SK-N-SH (cell line): ENCODE data around the gene DPRX. TPM values are rescaled to one million over a fixed set of nuclear protein-coding genes. Genes with fewer than 3 reads are reported as not detected.

Experiments used
- CTCF ChIA-PET: fragments of 300-600, 350-600 bp; formaldehyde crosslinking; extraction: SDS; loops from one replicate; lab custom pipeline; 2021; lab: Yijun Ruan, JAX
- POLR2A ChIA-PET: fragments of 350-600 bp; sonication (Branson Sonifier 250); formaldehyde crosslinking; extraction: SDS; loops from one replicate; lab custom pipeline; 2020; ENCODE audit warnings: antibody characterized with exemption, inconsistent platforms; lab: Yijun Ruan, JAX
- DNase-seq: peaks from one replicate; pipeline ENCODE4 v3.0.0; 2012
- H2AFZ ChIP-seq: fragments of 200-600 bp; sonication (generic); 2 replicates; pipeline ENCODE4 v1.8.1; 2016; ENCODE audit warnings: antibody characterized with exemption, mild to moderate bottlenecking, low read depth
- H3F3A ChIP-seq: fragments of 200-600 bp; sonication (generic); replicated peaks from 2 replicates; pipeline ENCODE3; 2016; ENCODE audit warnings: antibody characterized with exemption, mild to moderate bottlenecking; ENCODE audit not compliant: insufficient read depth
- H3K27ac ChIP-seq, 2 experiments: fragments of 200-500 bp in 1 of 2; fragments of 200-600 bp in 1 of 2; sonication (Bioruptor generic) in 1 of 2; sonication (generic), shearing (Covaris generic) in 1 of 2; 2 replicates each; pipeline versions ENCODE4 v1.5.1 to v1.6.1; 2014 to 2016; ENCODE audit warnings: low read depth in 2 of 2, inconsistent platforms in 1 of 2, low read length in 1 of 2, mild to moderate bottlenecking in 1 of 2, mixed read lengths in 1 of 2
- H3K27me3 ChIP-seq: fragments of 200-600 bp; sonication (generic), shearing (Covaris generic); 2 replicates; pipeline ENCODE4 v1.6.1; 2016; ENCODE audit warnings: mixed run types; ENCODE audit not compliant: insufficient read depth
- H3K36me3 ChIP-seq, 2 experiments: fragments of 200-500 bp in 1 of 2; fragments of 200-600 bp in 1 of 2; sonication (Bioruptor generic) in 1 of 2; sonication (generic) in 1 of 2; replicated peaks in 1 of 2; 2 replicates each; pipeline versions ENCODE3 to v1.5.1; 2014 to 2016; ENCODE audit warnings: low read length in 1 of 2, mild to moderate bottlenecking in 1 of 2; ENCODE audit not compliant: insufficient read depth in 2 of 2, control insufficient read depth in 1 of 2
- H3K4me1 ChIP-seq, 2 experiments: fragments of 200-500 bp in 1 of 2; fragments of 200-600 bp in 1 of 2; sonication (Bioruptor generic) in 1 of 2; sonication (generic), shearing (Covaris generic) in 1 of 2; 2 replicates each; pipeline versions ENCODE4 v1.5.1 to v1.6.1; 2014 to 2016; ENCODE audit warnings: low read depth in 1 of 2, low read length in 1 of 2, mixed run types in 1 of 2; ENCODE audit not compliant: insufficient read depth in 2 of 2, control insufficient read depth in 1 of 2
- H3K4me2 ChIP-seq: fragments of 200-600 bp; sonication (generic), shearing (Covaris generic); 2 replicates; pipeline ENCODE4 v1.6.1; 2017; ENCODE audit warnings: mixed run types
- H3K4me3 ChIP-seq, 2 experiments: fragments of 200-500 bp in 1 of 2; fragments of 200-600 bp in 1 of 2; sonication (Bioruptor generic) in 1 of 2; sonication (generic), shearing (Covaris generic) in 1 of 2; 2 replicates each; pipeline versions ENCODE4 v1.5.1 to v1.8.1; 2014 to 2016; ENCODE audit warnings: low read depth in 2 of 2, inconsistent platforms in 1 of 2, low read length in 1 of 2, mild to moderate bottlenecking in 1 of 2, mixed read lengths in 1 of 2, moderate library complexity in 1 of 2
- H3K79me2 ChIP-seq: fragments of 200-600 bp; sonication (generic); 2 replicates; pipeline ENCODE4 v1.8.1; 2017; ENCODE audit warnings: mild to moderate bottlenecking; ENCODE audit not compliant: insufficient read depth
- H3K9ac ChIP-seq: fragments of 200-600 bp; sonication (generic); 2 replicates; pipeline ENCODE4 v1.6.1; 2017; ENCODE audit warnings: mixed run types
- H3K9me2 ChIP-seq: fragments of 200-600 bp; sonication (generic); 2 replicates; pipeline ENCODE4 v1.6.1; 2017; ENCODE audit warnings: mixed run types
- H3K9me3 ChIP-seq: fragments of 200-600 bp; sonication (generic); 2 replicates; pipeline ENCODE4 v1.6.1; 2017; ENCODE audit warnings: mixed run types, mild to moderate bottlenecking, moderate library complexity
- H4K20me1 ChIP-seq: fragments of 200-600 bp; sonication (generic); 2 replicates; pipeline ENCODE4 v1.6.1; 2017; ENCODE audit warnings: mild to moderate bottlenecking, mixed run types; ENCODE audit not compliant: insufficient read depth
- EP300 ChIP-seq, 2 experiments: IDR thresholded peaks; 2 replicates each; pipeline versions ENCODE4 v1.4.0 to v1.6.1; 2012; ENCODE audit warnings: borderline replicate concordance in 1 of 2, low read depth in 1 of 2, low read length in 1 of 2
- EZH2phosphoT487 ChIP-seq: fragments of 200-600 bp; sonication (generic); IDR thresholded peaks from 2 replicates; pipeline ENCODE4 v1.6.1; 2017; ENCODE audit warnings: low read depth, mixed run types, mild to moderate bottlenecking, antibody characterized with exemption, moderate library complexity, borderline replicate concordance
- FOSL2 ChIP-seq: IDR thresholded peaks from 2 replicates; pipeline ENCODE4 v1.4.0; 2012; ENCODE audit warnings: low read depth, mild to moderate bottlenecking, moderate library complexity, borderline replicate concordance
- FOXJ3 ChIP-seq: sonication (generic); formaldehyde crosslinking; IDR thresholded peaks from 2 replicates; pipeline ENCODE4 v1.5.1; 2020; ENCODE audit warnings: mild to moderate bottlenecking, missing genetic modification reagents
- FOXM1 ChIP-seq: IDR thresholded peaks from 2 replicates; pipeline ENCODE4 v1.4.0; 2012; ENCODE audit warnings: low read depth, mild to moderate bottlenecking
- GABPA ChIP-seq: IDR thresholded peaks from 2 replicates; pipeline ENCODE4 v1.4.0; 2012; ENCODE audit warnings: low read depth, mild to moderate bottlenecking
- JUND ChIP-seq: IDR thresholded peaks from 2 replicates; pipeline ENCODE4 v1.4.0; 2012
- MEF2A ChIP-seq: IDR thresholded peaks from 2 replicates; pipeline ENCODE4 v1.4.0; 2012; ENCODE audit warnings: low read depth, borderline replicate concordance
- MXI1 ChIP-seq: IDR thresholded peaks from 2 replicates; pipeline ENCODE4 v1.6.1; 2012; ENCODE audit warnings: mild to moderate bottlenecking, low read depth, low read length, improper control_type of control experiment
- NFIC ChIP-seq: IDR thresholded peaks from 2 replicates; pipeline ENCODE4 v1.4.0; 2012; ENCODE audit warnings: borderline replicate concordance
- RAD21 ChIP-seq: IDR thresholded peaks from 2 replicates; pipeline ENCODE4 v1.6.1; 2012; ENCODE audit warnings: mild to moderate bottlenecking, low read length
- RFX5 ChIP-seq: IDR thresholded peaks from 2 replicates; pipeline ENCODE4 v1.6.1; 2012; ENCODE audit warnings: mild to moderate bottlenecking, improper control_type of control experiment, low read length
- RXRA ChIP-seq: IDR thresholded peaks from 2 replicates; pipeline ENCODE4 v1.4.0; 2012; ENCODE audit warnings: low read depth, mild to moderate bottlenecking, borderline replicate concordance
- TAF1 ChIP-seq: IDR thresholded peaks from 2 replicates; pipeline ENCODE4 v1.6.1; 2012; ENCODE audit warnings: low read depth, mild to moderate bottlenecking, low read length, moderate library complexity, borderline replicate concordance
- TEAD4 ChIP-seq: IDR thresholded peaks from 2 replicates; pipeline ENCODE4 v1.4.0; 2012; ENCODE audit warnings: mild to moderate bottlenecking, borderline replicate concordance; ENCODE audit not compliant: insufficient read depth
- WGBS: methylation state at CpG from one replicate; pipeline ENCODE4 v1.1.6; 2017; ENCODE audit warnings: low lambda C conversion rate; 5-methylcytosine and 5-hydroxymethylcytosine counted together
- polyA plus RNA-seq, 3 experiments: library from polyadenylated mRNA; depleted of rRNA; stranded (reverse); fragments of >200 nt; gene quantifications; 2 replicates each; pipeline ENCODE4 v1.2.3, GENCODE V29; 2012
- TF ChIP-seq, protein P1 (sequence below): fragments of 200-600 bp; sonication (generic); IDR thresholded peaks from 2 replicates; pipeline ENCODE4 v1.6.1; 2017; ENCODE audit warnings: antibody characterized with exemption, mild to moderate bottlenecking, moderate library complexity
- TF ChIP-seq, protein P2 (sequence below): IDR thresholded peaks from 2 replicates; pipeline ENCODE4; 2012
- TF ChIP-seq, protein P3 (sequence below): IDR thresholded peaks from 2 replicates; pipeline ENCODE4 v1.6.1; 2012; ENCODE audit warnings: mild to moderate bottlenecking, low read depth, low read length, moderate library complexity
- TF ChIP-seq, protein P4 (sequence below): fragments of 150-350 bp; IDR thresholded peaks from 2 replicates; pipeline ENCODE4 v1.6.1; 2016; ENCODE audit warnings: mild to moderate bottlenecking, low read depth, low read length

DPRX gene, protein sequence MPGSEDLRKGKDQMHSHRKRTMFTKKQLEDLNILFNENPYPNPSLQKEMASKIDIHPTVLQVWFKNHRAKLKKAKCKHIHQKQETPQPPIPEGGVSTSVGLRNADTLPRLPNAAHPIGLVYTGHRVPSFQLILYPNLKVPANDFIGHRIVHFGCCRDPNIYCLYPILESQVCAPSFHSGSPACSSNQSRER
- not detected in 2 replicates for polyA plus RNA-seq (2012; rRNA removed)
- polyA plus RNA-seq (2012; cell fraction: cytosol; rRNA removed): not detected in 2 replicates
- not detected in 2 replicates for polyA plus RNA-seq (2012; cell fraction: nucleus; rRNA removed)

DNA sequence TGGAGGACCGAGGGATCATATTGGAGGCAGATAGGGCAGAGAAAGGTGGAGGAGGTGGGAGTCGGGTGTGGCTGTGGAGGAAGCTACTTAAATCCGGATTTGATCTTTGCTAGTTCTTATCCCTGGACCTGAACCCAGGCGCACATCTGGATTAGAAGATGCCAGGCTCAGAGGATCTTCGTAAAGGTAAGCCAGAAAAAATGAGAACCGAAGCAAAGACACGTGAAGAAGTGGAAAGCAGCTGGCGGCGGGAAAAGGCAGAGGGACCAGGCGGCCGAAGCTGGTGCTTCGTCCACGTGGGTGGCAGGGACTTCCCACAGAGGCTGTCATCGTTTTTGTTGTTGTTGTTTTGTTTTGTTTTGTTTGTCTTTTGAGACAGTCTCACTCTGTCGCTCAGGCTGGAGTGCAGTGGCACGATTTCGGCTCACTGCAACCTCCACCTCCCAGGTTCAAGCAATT lies at the start of gene DPRX:
Gene DPRX (plus strand): TSS at position 51 of the 459 bp plus-strand sequence. CDS start 108 bp downstream, at position 159.
- no peaks in the 10 kb centered on the region for H3K79me2 ChIP-seq
- no peaks in the 10 kb centered on the region for H3F3A ChIP-seq
- no peak within 1 kb of the TSS for H3K4me3 ChIP-seq

More for the DNA sequence above, at the start of gene DPRX:
- Histone ChIP-seq H3K36me3 (no peaks in the 10 kb centered on the region), H2AFZ (no peak within 1 kb of the TSS), H3K9me3 (no peaks in the 10 kb centered on the region), H4K20me1 (no peaks in the 10 kb centered on the region)
- TF ChIP-seq, protein P1, sequence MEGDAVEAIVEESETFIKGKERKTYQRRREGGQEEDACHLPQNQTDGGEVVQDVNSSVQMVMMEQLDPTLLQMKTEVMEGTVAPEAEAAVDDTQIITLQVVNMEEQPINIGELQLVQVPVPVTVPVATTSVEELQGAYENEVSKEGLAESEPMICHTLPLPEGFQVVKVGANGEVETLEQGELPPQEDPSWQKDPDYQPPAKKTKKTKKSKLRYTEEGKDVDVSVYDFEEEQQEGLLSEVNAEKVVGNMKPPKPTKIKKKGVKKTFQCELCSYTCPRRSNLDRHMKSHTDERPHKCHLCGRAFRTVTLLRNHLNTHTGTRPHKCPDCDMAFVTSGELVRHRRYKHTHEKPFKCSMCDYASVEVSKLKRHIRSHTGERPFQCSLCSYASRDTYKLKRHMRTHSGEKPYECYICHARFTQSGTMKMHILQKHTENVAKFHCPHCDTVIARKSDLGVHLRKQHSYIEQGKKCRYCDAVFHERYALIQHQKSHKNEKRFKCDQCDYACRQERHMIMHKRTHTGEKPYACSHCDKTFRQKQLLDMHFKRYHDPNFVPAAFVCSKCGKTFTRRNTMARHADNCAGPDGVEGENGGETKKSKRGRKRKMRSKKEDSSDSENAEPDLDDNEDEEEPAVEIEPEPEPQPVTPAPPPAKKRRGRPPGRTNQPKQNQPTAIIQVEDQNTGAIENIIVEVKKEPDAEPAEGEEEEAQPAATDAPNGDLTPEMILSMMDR: no peak
- TF ChIP-seq JUND (no peak), NFIC (no peak), FOSL2 (no peak), RXRA (no peak), RAD21 (no peak), GABPA (no peak), FOXJ3 (CRISPR knock-in tag) (no peak), RFX5 (no peak), EP300 (IDR thresholded peaks at IDR 0.05; ENCODE audit: borderline replicate concordance in 1 of 2, low read depth in 1 of 2, low read length in 1 of 2) (no peak), FOXM1 (no peak), EZH2phosphoT487 (no peak), MEF2A (no peak), MXI1 (no peak), TAF1 (no peak), TEAD4 (no peak)
- TF ChIP-seq, protein P2, sequence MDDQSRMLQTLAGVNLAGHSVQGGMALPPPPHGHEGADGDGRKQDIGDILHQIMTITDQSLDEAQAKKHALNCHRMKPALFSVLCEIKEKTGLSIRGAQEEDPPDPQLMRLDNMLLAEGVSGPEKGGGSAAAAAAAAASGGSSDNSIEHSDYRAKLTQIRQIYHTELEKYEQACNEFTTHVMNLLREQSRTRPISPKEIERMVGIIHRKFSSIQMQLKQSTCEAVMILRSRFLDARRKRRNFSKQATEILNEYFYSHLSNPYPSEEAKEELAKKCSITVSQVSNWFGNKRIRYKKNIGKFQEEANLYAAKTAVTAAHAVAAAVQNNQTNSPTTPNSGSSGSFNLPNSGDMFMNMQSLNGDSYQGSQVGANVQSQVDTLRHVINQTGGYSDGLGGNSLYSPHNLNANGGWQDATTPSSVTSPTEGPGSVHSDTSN: no peak
- TF ChIP-seq, protein P3, sequence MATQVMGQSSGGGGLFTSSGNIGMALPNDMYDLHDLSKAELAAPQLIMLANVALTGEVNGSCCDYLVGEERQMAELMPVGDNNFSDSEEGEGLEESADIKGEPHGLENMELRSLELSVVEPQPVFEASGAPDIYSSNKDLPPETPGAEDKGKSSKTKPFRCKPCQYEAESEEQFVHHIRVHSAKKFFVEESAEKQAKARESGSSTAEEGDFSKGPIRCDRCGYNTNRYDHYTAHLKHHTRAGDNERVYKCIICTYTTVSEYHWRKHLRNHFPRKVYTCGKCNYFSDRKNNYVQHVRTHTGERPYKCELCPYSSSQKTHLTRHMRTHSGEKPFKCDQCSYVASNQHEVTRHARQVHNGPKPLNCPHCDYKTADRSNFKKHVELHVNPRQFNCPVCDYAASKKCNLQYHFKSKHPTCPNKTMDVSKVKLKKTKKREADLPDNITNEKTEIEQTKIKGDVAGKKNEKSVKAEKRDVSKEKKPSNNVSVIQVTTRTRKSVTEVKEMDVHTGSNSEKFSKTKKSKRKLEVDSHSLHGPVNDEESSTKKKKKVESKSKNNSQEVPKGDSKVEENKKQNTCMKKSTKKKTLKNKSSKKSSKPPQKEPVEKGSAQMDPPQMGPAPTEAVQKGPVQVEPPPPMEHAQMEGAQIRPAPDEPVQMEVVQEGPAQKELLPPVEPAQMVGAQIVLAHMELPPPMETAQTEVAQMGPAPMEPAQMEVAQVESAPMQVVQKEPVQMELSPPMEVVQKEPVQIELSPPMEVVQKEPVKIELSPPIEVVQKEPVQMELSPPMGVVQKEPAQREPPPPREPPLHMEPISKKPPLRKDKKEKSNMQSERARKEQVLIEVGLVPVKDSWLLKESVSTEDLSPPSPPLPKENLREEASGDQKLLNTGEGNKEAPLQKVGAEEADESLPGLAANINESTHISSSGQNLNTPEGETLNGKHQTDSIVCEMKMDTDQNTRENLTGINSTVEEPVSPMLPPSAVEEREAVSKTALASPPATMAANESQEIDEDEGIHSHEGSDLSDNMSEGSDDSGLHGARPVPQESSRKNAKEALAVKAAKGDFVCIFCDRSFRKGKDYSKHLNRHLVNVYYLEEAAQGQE: no peak
- TF ChIP-seq, protein P4, sequence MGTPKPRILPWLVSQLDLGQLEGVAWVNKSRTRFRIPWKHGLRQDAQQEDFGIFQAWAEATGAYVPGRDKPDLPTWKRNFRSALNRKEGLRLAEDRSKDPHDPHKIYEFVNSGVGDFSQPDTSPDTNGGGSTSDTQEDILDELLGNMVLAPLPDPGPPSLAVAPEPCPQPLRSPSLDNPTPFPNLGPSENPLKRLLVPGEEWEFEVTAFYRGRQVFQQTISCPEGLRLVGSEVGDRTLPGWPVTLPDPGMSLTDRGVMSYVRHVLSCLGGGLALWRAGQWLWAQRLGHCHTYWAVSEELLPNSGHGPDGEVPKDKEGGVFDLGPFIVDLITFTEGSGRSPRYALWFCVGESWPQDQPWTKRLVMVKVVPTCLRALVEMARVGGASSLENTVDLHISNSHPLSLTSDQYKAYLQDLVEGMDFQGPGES: no peak
- TF ChIP-seq, all 33 proteins: peak for 0
- Histone ChIP-seq H3K9me2 (no peaks in the 10 kb centered on the region), H3K27ac (no peak within 1 kb of the TSS), H3K27me3 (peaks cover 45% of the 10 kb centered on the region; the same call in 1 of the 2 replicates), H3K4me1 (no peaks in the 10 kb centered on the region), H3K4me2 (no peak within 1 kb of the TSS), H3K9ac (no peak within 1 kb of the TSS)
- POLR2A ChIA-PET: no interaction called here
- no peak for DNase-seq
- 23% methylated on average over 17 of the region's 17 CpGs for WGBS
- CTCF ChIA-PET: no interaction called here
